Right ventricle myocardium superior (tissue), 1 donor: ENCODE results near the gene BACH2. TPM values are rescaled to one million over a fixed set of nuclear protein-coding genes. Genes with fewer than 3 reads are reported as not detected.

Experiments used
- ATAC-seq: fragments of 200-7000 bp; cut with Tn5 transposase; one replicate; pipeline ENCODE4 v1.9.1; 2020; ENCODE audit warnings: mild to moderate bottlenecking; ENCODE audit not compliant: poor library complexity
- DNase-seq: peaks from one replicate; pipeline ENCODE4 v3.0.0-alpha.2; 2020
- intact Hi-C: fragments of 100-400 bp; cut with DNase I; formaldehyde crosslinking; loops from one replicate; pipeline ENCODE4 v1.11.2; 2022
- total RNA-seq: library from RNA; stranded (reverse); fragmentation: NEBNext Ultra II Directional; extraction: Animal tissue kit (Norgen Biotek cat#: 25700); gene quantifications from one replicate; pipeline ENCODE4 v1.2.1, GENCODE V29; 2021
- donor health status: DM: no; HTN: yes; CAD: no; lungs with severe emphysema.

The BACH2 gene
- total RNA-seq, 1 donor from 2014 or later, result 1.9 TPM

DNA sequence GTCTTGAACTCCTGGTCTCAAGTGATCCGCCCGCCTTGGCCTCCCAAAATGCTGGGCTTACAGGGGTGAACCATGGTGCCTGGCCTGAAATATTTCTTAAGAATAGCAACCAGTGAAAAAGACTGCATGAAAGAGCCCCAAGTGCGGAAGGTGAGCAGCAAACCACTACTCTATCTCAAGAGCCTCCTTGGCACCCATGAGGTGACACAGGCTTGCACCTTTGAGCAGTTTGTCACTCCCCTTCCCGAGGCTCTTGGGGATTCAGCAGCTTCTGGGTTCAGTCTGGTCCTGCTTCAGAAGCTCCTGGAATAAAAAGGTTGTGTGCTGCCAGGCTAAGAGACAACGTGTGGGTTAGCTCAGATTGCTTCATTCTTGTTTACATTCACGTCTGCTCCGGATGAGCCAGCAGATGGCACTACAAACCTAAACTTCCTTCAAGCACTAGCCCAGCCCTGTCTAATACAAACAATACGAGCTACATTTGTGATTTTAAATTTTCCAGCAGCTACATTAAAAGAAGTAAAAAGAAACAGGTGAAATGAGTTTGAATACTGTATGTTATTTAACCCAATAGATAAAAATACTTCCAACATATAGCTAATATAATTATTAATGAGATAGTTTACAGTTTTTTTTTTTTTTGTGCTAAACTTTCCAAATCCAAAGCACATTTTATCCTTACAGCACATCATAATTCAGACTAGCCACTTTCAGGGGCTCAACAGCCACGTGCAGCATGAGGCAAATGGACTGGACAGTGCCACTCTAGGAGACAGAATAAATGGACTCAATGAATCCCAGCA lies 356.2 kb downstream of the BACH2 start:
- intact Hi-C loops, result loop anchor here (5.0 kb wide), 1 partner anchor 537 kb away; no protein-coding TSS in a partner anchor
- ATAC-seq (peak; percentile 94), DNase-seq (peak; percentile 63)

DNA sequence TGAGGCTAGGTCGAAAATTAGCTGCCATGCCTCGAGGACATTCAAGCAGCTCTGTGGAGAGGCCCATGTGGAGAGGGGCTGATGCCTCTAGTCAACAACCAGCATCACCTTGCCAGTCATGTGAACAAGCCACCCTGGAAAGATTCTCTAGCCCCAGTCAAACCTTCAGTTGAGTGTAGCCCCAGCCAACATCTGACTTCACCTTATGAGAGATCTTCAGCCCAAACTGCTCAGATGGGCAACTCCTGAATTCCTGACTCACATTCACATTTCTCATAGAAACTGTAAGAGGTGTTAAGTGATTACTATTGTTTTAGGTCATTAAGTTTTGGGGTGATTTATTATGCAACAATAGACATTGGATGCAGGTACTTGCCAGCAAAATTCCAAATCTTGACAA lies 357.5 kb downstream of the BACH2 start:
- intact Hi-C loops, result no loop called here
- ATAC-seq, result no peak

DNA sequence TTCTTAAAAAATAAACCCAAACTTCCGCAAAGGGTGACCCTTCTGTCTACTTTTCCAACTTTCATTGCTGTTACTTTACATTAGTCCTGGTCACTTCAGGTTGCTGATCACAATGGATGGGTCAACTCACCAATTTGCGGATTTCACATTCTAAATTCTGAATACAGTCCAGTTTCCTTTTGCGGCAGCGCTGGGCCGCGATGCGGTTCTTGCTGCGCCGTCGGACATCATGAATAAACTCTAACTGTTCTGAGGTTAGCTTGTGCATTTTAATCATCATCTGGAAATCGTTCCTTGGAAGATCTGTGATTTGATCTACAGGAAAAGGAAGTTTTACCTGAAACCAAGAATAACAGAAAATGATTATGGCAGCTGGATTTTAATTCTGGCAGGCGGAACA lies 358.6 kb downstream of the BACH2 start:
- ATAC-seq (no peak), DNase-seq (no peak)
- intact Hi-C loops, result no loop called here

More for the DNA sequence above, 357.5 kb downstream of the BACH2 start:
- DNase-seq, result no peak

DNA sequence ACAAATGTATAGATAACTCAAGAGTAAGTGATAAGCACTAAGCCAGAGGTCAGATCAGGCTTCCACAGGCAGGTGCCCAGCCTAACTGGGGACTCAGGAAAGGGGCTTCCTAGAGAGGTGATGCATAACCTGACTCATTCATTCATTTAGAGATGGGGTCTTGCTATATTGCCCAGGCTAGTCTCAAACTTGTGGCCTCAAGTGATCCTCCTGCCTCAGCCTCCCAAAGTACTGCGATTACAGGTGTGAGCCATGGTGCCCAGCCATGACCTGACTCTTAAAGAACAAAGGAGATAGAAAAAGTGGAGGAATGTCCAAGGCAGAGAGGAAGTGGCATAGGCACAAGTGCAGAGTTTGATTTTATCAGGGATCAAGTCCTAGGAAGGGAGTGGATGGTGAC lies 360.5 kb downstream of the BACH2 start:
- DNase-seq (no peak), ATAC-seq (no peak)
- intact Hi-C loops, result no loop called here

DNA sequence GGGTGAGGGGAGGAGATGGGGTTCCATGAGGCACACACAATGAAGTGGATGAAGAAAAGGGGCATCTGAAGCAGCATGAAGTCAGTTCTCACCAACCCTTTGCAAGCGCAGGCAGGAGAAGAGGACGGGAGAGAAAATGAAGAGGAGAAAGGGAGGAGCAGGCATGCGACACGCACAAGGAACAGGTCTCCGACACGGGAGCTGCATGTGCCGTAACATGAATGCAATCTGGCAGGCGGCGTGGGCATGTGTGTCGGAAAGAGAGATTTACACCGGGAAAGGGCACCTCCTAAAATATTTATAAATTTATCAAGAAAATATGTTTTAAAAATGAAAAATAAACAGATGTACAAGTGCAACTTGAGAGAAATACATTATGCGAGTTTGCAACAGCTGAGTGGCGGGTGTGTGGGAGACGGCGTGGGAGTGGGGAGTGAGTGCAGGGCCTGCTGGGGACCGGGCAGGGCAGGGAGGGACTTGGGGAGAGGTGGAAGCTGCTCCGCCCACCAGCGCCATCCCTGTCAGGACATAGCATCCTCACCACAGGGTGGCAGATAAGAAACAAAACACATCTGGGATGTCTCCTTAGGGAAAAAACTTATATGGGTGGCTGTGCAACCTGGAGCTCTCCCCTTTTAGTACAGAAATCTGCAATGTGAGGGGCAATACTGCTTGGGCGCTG lies 361.8 kb downstream of the BACH2 start:
- DNase-seq (no peak), ATAC-seq (no peak)
- intact Hi-C loops, result no loop called here

DNA sequence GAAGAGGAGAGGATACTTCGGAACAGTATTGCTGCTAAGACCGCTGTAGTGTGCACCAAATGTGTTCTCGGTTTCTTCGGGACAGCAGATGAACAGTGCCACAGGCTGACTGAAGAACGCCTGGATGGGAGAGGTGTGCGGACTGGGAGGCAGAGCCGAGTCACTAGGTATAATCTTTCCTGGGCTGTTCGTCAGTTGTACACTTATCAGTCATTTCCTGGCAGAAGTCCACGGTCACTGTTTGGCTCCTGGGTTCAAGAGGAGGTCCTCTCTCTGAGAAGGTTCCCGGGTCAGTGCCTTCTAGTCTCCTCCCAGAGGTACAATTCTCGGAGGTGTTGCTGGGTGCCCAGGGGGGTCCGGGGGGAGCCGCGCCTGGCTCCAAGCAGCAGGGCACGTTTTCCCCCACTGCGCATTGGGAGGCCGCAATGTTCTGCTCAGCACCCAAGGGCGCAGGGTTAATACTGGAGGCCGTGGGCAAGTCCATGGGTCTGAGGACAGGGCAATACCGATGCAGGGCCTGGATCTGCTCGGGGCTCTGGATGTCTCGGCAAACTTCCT lies 364.3 kb downstream of the BACH2 start:
- ATAC-seq, result no peak
- DNase-seq, result no peak
- intact Hi-C loops, result no loop called here

DNA sequence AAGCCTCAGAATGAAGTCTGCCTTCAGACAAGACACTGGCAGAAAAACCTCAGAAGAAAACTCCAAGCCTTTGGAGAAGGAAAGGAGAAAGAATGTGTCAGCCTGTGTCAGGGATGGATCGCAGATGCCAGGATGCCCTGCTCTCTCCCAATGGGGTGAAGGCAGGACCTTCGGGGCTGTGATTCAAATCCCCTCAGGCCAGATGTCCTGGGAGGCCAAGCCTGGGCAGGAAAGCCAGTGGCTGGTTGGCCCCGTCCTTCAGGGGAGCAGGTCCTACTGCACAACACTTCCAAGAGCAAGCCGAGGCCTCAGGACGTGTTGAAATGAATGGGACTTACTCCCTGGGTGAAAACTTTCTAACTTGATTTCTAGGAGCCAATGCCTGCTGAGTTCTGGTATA lies 365.9 kb downstream of the BACH2 start:
- ATAC-seq (no peak), DNase-seq (no peak)
- intact Hi-C loops, result no loop called here

DNA sequence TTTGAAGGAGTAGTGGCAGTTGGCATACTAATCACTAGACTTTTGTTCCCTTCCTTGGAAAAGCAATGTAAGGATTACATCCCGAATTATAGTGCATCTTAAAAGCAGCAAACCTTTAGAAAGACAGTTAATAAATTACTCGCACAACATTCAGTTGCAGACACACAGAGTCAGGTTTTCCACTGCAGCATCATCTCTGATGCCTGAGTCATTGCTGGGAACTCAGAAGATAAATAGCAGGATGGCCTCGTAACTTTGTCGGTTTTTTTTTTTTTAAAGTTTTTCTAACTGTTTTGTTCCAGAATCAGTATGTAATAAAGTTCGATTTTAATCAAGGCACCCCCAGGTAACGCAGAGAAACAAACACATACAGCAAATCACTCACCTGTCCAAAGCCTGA lies 368.0 kb downstream of the BACH2 start:
- no peak for DNase-seq
- ATAC-seq, result no peak
- intact Hi-C loops, result no loop called here

DNA sequence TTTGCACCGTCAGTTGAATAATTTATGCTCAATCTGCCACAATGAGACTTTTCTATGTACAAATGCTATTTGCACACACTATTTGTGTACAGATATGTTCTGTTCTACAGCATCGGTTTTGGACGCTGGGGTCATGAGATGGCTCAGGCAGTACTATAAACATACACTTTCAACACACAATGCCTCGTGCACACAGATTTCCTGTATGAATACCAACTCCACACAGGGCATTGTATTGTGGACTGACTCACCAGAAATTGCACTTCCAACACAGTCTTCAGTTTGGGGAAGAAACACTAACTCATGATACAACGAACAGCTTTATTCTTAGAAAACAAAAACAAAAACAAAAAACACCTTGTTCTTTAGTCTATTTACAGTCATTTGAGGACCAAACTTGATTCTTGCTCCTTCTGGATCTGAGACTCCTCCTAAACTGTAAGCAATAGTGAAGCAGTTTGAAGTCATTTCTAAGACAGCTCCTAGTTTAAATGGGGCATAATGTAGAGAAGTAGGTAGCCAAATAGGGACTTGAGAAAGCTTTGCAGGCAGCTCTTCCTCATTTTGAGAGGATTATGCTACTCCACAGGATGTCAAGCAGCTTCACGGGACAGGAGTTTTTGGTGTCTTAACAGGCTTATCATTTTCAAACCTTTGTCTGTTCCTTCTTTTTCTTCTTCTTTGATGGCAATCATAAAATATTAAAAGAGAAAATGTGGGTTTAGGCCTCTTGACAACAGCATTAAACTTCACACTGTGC lies 368.7 kb downstream of the BACH2 start:
- DNase-seq, result no peak
- ATAC-seq, result no peak
- intact Hi-C loops, result no loop called here

DNA sequence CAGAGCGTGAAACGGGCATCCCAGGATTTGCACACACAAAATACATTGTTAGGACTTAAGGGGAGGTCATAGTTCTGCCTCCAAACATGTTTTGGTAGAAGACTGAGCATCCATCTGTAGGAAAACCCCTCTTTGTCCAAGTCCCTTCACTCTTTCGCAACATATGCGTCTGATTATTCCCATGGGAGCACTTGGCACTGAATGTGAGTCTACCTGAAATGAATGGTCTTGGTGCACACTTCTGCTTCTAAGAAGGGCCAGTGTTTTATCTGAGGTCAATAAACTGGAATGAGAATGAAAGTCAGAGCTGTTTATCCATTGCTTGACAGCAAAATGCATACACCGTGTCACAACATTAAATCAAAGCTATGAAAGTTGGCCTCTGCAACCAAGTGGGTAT lies 369.4 kb downstream of the BACH2 start:
- intact Hi-C loops, result no loop called here
- ATAC-seq, result no peak

DNA sequence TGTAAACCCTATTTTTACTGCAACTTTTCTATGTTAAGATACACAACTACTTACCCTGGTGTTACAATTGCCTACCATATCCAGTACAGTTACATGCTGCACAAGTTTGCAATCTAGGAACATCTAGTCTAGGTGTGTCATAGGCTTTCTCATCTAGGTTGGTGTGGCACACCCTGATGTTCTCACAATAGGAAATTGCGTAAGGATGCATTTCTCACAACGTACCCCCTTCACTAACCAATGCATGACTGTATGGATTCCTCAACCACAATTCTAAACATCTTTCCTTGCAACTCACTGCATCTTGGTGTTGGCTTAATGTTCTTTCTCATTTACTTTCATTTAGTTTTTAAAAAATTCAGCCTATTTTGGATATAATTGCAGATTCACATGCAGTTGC lies 370.8 kb downstream of the BACH2 start:
- intact Hi-C loops, result no loop called here
- ATAC-seq, result no peak

More for the DNA sequence above, 369.4 kb downstream of the BACH2 start:
- no peak for DNase-seq

DNA sequence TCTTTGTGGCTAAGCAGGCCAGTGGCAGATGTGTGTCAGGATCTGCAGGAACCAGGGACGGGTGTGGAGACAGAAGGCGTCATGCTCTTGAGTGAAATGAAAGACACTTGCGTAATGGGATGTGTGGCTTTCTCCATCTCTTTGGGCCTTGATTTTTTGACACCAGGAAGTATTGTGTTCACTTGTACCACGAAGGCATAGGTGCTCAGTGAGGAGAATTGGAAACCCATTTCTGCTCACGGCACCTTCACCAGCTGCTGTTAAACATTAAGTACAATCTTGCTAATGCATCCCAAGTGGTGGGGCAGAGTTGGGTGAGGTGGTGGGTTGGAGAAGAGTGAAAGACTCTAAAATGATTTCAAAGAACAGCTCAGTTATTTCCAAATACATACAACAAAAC lies 372.4 kb downstream of the BACH2 start:
- ATAC-seq, result no peak

More for the DNA sequence above, 370.8 kb downstream of the BACH2 start:
- DNase-seq, result no peak

DNA sequence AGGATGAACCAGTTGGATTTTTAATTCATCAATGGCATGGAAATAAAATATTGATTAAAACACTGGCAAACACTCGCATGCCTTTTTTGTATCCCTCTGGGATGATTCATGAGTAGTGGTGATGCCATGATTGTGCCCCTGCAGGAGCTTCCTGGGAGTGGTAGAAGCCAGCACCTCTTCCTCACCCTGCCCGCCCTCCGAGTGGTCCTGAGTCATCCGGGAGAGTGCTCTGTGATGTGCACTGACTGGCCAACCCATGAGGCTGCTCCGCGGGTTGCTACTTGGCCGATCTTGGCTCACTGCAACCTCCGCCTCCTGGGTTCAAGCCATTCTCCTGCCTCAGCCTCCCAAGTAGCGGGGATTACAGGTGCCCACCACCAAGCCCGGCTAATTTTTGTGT lies 375.0 kb downstream of the BACH2 start:
- intact Hi-C loops, result no loop called here
- DNase-seq, result no peak
- no peak for ATAC-seq

More for the DNA sequence above, 372.4 kb downstream of the BACH2 start:
- intact Hi-C loops, result no loop called here
- DNase-seq, result no peak

DNA sequence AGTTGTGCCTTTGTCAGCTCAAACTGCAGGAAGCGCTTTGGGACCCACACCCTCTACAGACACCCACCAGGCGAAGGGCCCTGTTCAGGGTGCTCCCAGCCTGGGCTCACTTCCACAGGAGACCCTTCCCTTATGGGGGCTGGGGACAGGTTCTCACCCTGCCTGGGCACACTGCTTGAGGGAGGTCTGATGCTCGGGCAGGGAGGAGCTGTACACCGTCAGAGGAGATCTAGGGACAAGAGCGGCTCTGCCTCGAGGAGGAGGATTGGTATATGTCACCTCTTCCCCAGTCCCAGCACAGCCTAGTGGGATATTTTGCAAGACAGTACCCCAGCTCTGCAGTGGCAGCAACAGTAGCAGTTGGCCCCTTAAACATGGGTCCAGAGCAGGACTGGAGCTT lies 375.4 kb downstream of the BACH2 start:
- no peak for ATAC-seq
- no peak for DNase-seq
- intact Hi-C loops, result no loop called here

DNA sequence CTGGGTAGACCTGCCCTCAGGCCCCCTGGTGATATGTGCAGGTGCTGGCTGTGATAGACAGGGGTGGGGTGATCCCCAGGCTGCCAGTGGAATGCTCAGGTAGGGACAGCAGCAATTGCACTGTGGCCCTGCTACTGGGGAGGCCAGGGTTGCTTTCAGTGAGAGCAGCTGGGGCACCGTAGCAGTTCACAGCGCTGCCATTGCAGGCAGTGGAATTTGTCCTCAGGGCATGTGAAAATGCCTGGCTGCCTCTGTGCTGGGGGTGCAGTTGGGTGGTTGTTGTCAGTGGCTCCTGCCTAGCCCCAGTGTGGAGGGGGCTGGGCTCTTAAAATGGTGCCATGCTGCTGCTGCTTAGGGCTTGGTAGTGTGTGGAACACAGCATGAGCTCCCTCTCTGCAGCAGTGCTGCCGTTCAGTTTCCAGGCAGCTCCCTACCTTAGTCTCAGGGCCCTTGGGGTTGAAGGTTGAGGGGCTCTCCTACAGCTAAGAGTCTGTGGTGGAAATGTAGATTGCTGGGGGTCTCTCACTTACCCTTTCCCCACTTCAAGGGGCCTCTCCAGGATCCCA lies 378.8 kb downstream of the BACH2 start:
- intact Hi-C loops, result no loop called here
- no peak for DNase-seq
- ATAC-seq, result no peak

DNA sequence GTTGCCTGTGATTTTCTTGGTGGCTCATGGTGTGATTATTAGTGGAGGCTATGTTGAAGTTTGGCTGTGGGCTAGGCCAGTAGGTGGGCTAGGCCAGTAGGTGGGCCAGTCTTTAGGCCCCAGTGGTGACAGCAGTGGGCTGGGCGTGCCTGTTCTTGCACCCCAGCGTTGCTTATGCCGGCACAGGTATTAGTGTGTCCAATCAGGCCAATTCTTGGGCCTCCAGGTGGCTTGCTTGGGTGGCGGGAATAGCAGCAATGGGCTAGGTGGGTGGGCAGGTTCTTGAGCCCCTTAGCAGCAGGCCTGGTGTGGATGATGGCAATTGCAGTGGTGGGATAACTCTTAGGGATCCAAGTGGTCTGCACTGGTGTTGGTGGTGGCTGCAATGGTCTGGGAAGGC lies 379.4 kb downstream of the BACH2 start:
- ATAC-seq, result no peak
- DNase-seq, result no peak
- intact Hi-C loops, result no loop called here

DNA sequence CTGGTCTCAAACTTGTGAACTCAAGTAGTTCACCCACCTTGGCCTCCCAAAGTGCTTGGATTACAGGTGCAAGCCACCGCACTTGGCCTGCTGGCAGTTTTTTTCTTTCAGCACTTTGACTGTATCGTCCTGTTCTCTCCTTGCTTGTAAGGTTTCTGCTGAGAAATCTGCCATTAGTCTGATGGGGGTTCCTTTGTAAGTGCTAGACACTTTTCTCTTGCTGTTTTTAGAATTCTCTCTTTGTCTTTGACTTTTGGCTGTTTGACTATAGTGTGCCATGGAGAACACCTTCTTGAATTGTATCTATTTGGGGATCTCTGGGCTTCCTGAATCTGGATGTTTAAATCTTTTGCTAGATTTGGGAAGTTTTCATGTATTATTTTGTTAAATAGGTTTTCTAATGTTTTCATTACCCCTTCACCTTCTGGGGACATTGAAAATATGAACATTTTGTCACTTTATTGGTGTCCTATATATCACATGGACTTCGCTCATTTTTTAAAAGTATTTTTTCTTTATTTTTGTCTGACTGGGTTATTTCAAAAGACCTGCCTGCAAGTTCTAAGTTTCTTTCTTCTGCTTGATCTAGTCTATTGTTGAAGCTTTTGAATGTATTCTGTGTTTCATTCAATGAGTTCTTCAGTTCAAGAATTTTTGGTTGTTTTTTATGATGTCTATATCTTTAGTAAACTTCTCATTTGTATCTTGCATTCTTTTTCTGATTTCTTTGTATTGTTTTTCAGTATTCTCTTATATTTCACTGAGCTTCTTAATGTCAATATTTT lies 380.3 kb downstream of the BACH2 start:
- intact Hi-C loops, result no loop called here
- DNase-seq, result no peak

DNA sequence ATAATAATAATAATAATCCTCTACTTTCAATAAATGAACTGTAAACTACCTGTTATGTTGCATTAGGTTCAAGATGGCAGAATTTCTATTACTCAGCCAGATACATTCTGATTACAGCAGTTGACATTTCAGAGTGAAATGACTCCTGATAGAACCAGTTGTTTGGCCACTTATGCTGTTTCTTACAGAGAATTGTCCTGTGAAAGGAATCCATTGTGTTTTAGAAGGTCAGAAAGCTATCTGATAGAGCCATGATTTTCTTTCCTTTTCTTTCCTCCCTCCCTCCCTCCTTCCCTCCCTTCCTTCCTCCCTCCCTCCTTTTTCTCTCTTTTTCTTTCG lies 385.8 kb downstream of the BACH2 start:
- DNase-seq (no peak), ATAC-seq (no peak)
- intact Hi-C loops, result no loop called here

More for the DNA sequence above, 380.3 kb downstream of the BACH2 start:
- ATAC-seq, result no peak
